CD14-positive monocyte (primary cell): ENCODE measurements around the gene CLBA1. TPM values are rescaled to one million over a fixed set of nuclear protein-coding genes. Genes with fewer than 3 reads are reported as not detected.
A peak's percentile ranks its signal among the peaks of the same experiment; 100 is the strongest.
"Not testable (repeated sequence)": the region's sequence is repeated elsewhere in the genome, so short reads cannot be mapped to it uniquely, and the experiment has no call there.

ENCODE experiments used
- DNase-seq, 3 donors: peaks; one replicate each; pipeline ENCODE4 v3.0.0-alpha.2; 2011 to 2022
- H2AFZ ChIP-seq: 2 replicates; pipeline ENCODE4 v1.6.0; 2012; ENCODE audit warnings: mild to moderate bottlenecking, low read depth, low read length, inconsistent platforms; ENCODE audit not compliant: insufficient read depth, poor library complexity, severe bottlenecking
- H3K27ac ChIP-seq, 2 donors: 1 replicate in 1 of 2; 2 replicates in 1 of 2; pipeline ENCODE4 v1.5.1; 2012 to 2013; ENCODE audit warnings: low read length in 2 of 2, control low read depth in 1 of 2, inconsistent platforms in 1 of 2, low read depth in 1 of 2, mild to moderate bottlenecking in 1 of 2
- H3K27me3 ChIP-seq, 2 donors: one replicate each; pipeline versions ENCODE4 v1.6.0 to v1.6.1; 2011 to 2013; ENCODE audit warnings: low read length in 2 of 2; ENCODE audit not compliant: control insufficient read depth in 2 of 2, insufficient read depth in 2 of 2
- H3K36me3 ChIP-seq, 2 donors: replicated peaks in 1 of 2; 1 replicate in 1 of 2; 2 replicates in 1 of 2; pipeline versions ENCODE4 v1.5.1 to v1.6.1; 2012 to 2013; ENCODE audit warnings: low read length in 2 of 2, control low read depth in 1 of 2, inconsistent platforms in 1 of 2, mild to moderate bottlenecking in 1 of 2; ENCODE audit not compliant: insufficient read depth in 2 of 2, control insufficient read depth in 1 of 2
- H3K4me1 ChIP-seq, 2 donors: 1 replicate in 1 of 2; 2 replicates in 1 of 2; pipeline versions ENCODE4 v1.5.1 to v1.6.1; 2012 to 2013; ENCODE audit warnings: low read length in 2 of 2, control low read depth in 1 of 2, inconsistent platforms in 1 of 2, mild to moderate bottlenecking in 1 of 2, moderate library complexity in 1 of 2; ENCODE audit not compliant: insufficient read depth in 2 of 2, control insufficient read depth in 1 of 2
- H3K4me2 ChIP-seq: replicated peaks from 2 replicates; pipeline ENCODE3; 2012; ENCODE audit warnings: low read length, moderate library complexity, mild to moderate bottlenecking; ENCODE audit not compliant: poor library complexity, severe bottlenecking; ENCODE audit errors: extremely low read depth
- H3K4me3 ChIP-seq, 3 experiments: fragments of 200-600 bp in 1 of 3; sonication (generic) in 1 of 3; replicated peaks in 1 of 3; 1 replicate in 2 of 3; 2 replicates in 1 of 3; pipeline ENCODE4 v1.5.1; 2011 to 2013; ENCODE audit warnings: low read length in 3 of 3, mild to moderate bottlenecking in 3 of 3, control low read depth in 2 of 3, low read depth in 2 of 3, inconsistent platforms in 1 of 3, moderate library complexity in 1 of 3
- H3K79me2 ChIP-seq: 2 replicates; pipeline ENCODE4 v1.6.0; 2012; ENCODE audit warnings: mild to moderate bottlenecking, control low read depth, inconsistent platforms, low read length, moderate library complexity; ENCODE audit not compliant: insufficient read depth
- H3K9ac ChIP-seq: 2 replicates; pipeline ENCODE4 v1.6.0; 2017; ENCODE audit warnings: low read length, mild to moderate bottlenecking; ENCODE audit not compliant: insufficient read depth, poor library complexity, severe bottlenecking
- H3K9me3 ChIP-seq, 2 donors: replicated peaks in 1 of 2; 1 replicate in 1 of 2; 2 replicates in 1 of 2; pipeline versions ENCODE4 v1.5.1 to v1.6.1; 2012 to 2013; ENCODE audit warnings: low read length in 2 of 2, control low read depth in 1 of 2; ENCODE audit not compliant: control insufficient read depth in 1 of 2, insufficient read depth in 1 of 2
- H4K20me1 ChIP-seq: 2 replicates; pipeline ENCODE4 v1.6.0; 2012; ENCODE audit warnings: mild to moderate bottlenecking, low read length, control low read depth, moderate library complexity; ENCODE audit not compliant: insufficient read depth
- H3K27ac Mint-ChIP-seq, 7 donors: one replicate each; pipeline ENCODE4 v1.8.0; 2020; ENCODE audit warnings: mild to moderate bottlenecking in 7 of 7, mixed read lengths in 7 of 7, moderate library complexity in 6 of 7, inconsistent platforms in 2 of 7
- H3K27me3 Mint-ChIP-seq, 3 donors: one replicate each; pipeline ENCODE4 v1.8.0; 2021 to 2022; ENCODE audit warnings: low read depth in 3 of 3, mild to moderate bottlenecking in 3 of 3, mixed read lengths in 3 of 3, moderate library complexity in 3 of 3, inconsistent platforms in 1 of 3
- H3K36me3 Mint-ChIP-seq, 2 donors: one replicate each; pipeline ENCODE4 v1.8.0; 2020; ENCODE audit warnings: mixed read lengths in 2 of 2, inconsistent platforms in 1 of 2, mild to moderate bottlenecking in 1 of 2
- H3K4me1 Mint-ChIP-seq: one replicate; pipeline ENCODE4 v1.8.0; 2020; ENCODE audit warnings: mild to moderate bottlenecking, mixed read lengths
- H3K4me3 Mint-ChIP-seq, 2 donors: one replicate each; pipeline ENCODE4 v1.8.0; 2020; ENCODE audit warnings: mild to moderate bottlenecking in 2 of 2, mixed read lengths in 2 of 2, moderate library complexity in 1 of 2
- H3K9me3 Mint-ChIP-seq, 7 donors: one replicate each; pipeline ENCODE4 v1.8.0; 2020 to 2022; ENCODE audit warnings: mixed read lengths in 7 of 7, mild to moderate bottlenecking in 6 of 7, moderate library complexity in 6 of 7, inconsistent platforms in 2 of 7
- CTCF ChIP-seq: fragments of 200-600 bp; IDR thresholded peaks from one replicate; pipeline ENCODE4 v1.8.0; 2022; ENCODE audit warnings: antibody characterized with exemption, mild to moderate bottlenecking
- WGBS: methylation state at CpG from one replicate; pipeline ENCODE4 v1.1.5; 2013; ENCODE audit warnings: missing lambda C conversion rate; ENCODE audit not compliant: insufficient coverage; 5-methylcytosine and 5-hydroxymethylcytosine counted together
- intact Hi-C, 2 donors: fragments of 100-400 bp; cut with micrococcal nuclease; formaldehyde crosslinking; loops; one replicate each; pipeline versions ENCODE4 v1.15.0 to v1.15.1; 2023
- polyA plus RNA-seq, 3 donors: library from polyadenylated mRNA; depleted of rRNA in 1 of 3; unstranded in 2 of 3; stranded (reverse) in 1 of 3; fragments of 300-500 nt in 2 of 3; fragments of >200 nt in 1 of 3; fragmentation: Illumina TruSeq in 2 of 3; gene quantifications; 1 replicate in 2 of 3; 2 replicates in 1 of 3; pipeline ENCODE4 v1.2.3, GENCODE V29; 2012 to 2021

Gene CLBA1
- polyA plus RNA-seq, 3 donors, result 0.62 to 0.76 (median 0.63) TPM

- DNase-seq, result peak; percentile 33 to 71 (median 38)
- Histone ChIP-seq H3K4me1 (peaks cover 42 to 59% of the 10 kb centered on the region in 2 donors), H3K79me2 (peaks cover 15% of the 10 kb centered on the region), H3K27ac (peak overlapping the region; percentile 80 to 92), H4K20me1 (no peaks in the 10 kb centered on the region), H3K4me3 (no peak overlapping the region), H3K27me3 (no peaks in the 10 kb centered on the region), H3K4me2 (no peak overlapping the region), H3K9me3 (no peaks in the 10 kb centered on the region), H3K9ac (no peak overlapping the region), H3K36me3 (no peaks in the 10 kb centered on the region), H2AFZ (no peak overlapping the region)
- H3K36me3 Mint-ChIP-seq, result peaks cover 14 to 15% of the 10 kb centered on the region in 2 donors
- peaks cover 2 to 11% (median 3%) of the 10 kb centered on the region in 7 donors for H3K9me3 Mint-ChIP-seq
- H3K4me1 Mint-ChIP-seq, result peaks cover 40% of the 10 kb centered on the region
- intact Hi-C loops, result loop anchor here in 1 of 2 donors (1.0 kb wide), 1 partner anchor 7 kb away; no protein-coding TSS in a partner anchor
- no CpG with 5 or more reads among the region's 1 CpG for WGBS
- peaks cover 0 to 7% (median 3%) of the 10 kb centered on the region in 3 donors for H3K27me3 Mint-ChIP-seq
- no peak overlapping the region for H3K4me3 Mint-ChIP-seq
- H3K27ac Mint-ChIP-seq, result peak overlapping the region; percentile 89 to 98 (median 97)
- TF ChIP-seq CTCF, result no peak
Measured at GRCh38 chr14:105026802-105027563, 41.4 kb downstream of the CLBA1 start.

- H3K27me3 ChIP-seq, H2AFZ ChIP-seq, H3K4me3 Mint-ChIP-seq, H4K20me1 ChIP-seq, H3K9me3 ChIP-seq, H3K27me3 Mint-ChIP-seq, H3K4me3 ChIP-seq, H3K9ac ChIP-seq, DNase-seq, H3K36me3 ChIP-seq, H3K79me2 ChIP-seq, H3K27ac ChIP-seq, intact Hi-C loops, H3K4me2 ChIP-seq: not testable (repeated sequence)
- H3K4me1 Mint-ChIP-seq, result peaks cover 39% of the 10 kb centered on the region
- H3K4me1 ChIP-seq, result peaks cover 38 to 53% of the 10 kb centered on the region in 2 donors
- peak overlapping the region in 1 of 7 donors; percentile 66 for H3K27ac Mint-ChIP-seq
- peaks cover 2 to 11% (median 3%) of the 10 kb centered on the region in 7 donors for H3K9me3 Mint-ChIP-seq
- WGBS, result no CpG with 5 or more reads among the region's 4 CpGs
- H3K36me3 Mint-ChIP-seq, result peaks cover 14 to 15% of the 10 kb centered on the region in 2 donors
Measured at GRCh38 chr14:105027718-105028117, 42.1 kb downstream of the CLBA1 start.
